Gastrocnemius medialis (tissue), 4 donors: ENCODE data around the gene UNC93B1. TPM values are rescaled to one million over a fixed set of nuclear protein-coding genes. Genes with fewer than 3 reads are reported as not detected.

Experiments used
- ATAC-seq, 2 donors: fragments of 150-250 bp; one replicate each; pipeline ENCODE4 v1.9.1; 2016
- DNase-seq, 2 donors: peaks; one replicate each; pipeline ENCODE4 v3.0.0-alpha.2; 2019
- H3K27ac ChIP-seq, 4 donors: fragments of 200-600 bp; sonication (generic); 1 replicate in 1 of 4; 2 replicates in 3 of 4; pipeline ENCODE4 v1.5.1; 2016 to 2018; ENCODE audit warnings: mild to moderate bottlenecking in 2 of 4, moderate library complexity in 1 of 4
- H3K27me3 ChIP-seq, 3 donors: fragments of 200-600 bp; sonication (generic) in 2 of 3; 1 replicate in 1 of 3; 2 replicates in 2 of 3; pipeline versions ENCODE4 v1.5.1 to v1.6.0; 2016 to 2019; ENCODE audit warnings: mild to moderate bottlenecking in 1 of 3, moderate library complexity in 1 of 3
- H3K36me3 ChIP-seq, 2 donors: fragments of 200-600 bp; sonication (generic) in 1 of 2; one replicate each; pipeline ENCODE4 v1.5.1; 2017 to 2018
- H3K4me1 ChIP-seq, 2 donors: fragments of 200-600 bp; sonication (generic) in 1 of 2; one replicate each; pipeline ENCODE4 v1.5.1; 2016 to 2017; ENCODE audit warnings: mild to moderate bottlenecking in 2 of 2
- H3K4me3 ChIP-seq, 4 donors: fragments of 200-600 bp; sonication (generic) in 3 of 4; 1 replicate in 1 of 4; 2 replicates in 3 of 4; pipeline ENCODE4 v1.5.1; 2016 to 2019; ENCODE audit warnings: mild to moderate bottlenecking in 2 of 4
- H3K9me3 ChIP-seq, 3 donors: fragments of 200-600 bp; sonication (generic) in 2 of 3; 1 replicate in 1 of 3; 2 replicates in 2 of 3; pipeline ENCODE4 v1.5.1; 2016 to 2019
- POLR2A ChIP-seq, 2 donors: fragments of 450-650 bp; IDR thresholded peaks; one replicate each; pipeline ENCODE4 v1.6.1; 2017; ENCODE audit warnings: antibody characterized with exemption in 2 of 2, mild to moderate bottlenecking in 2 of 2, moderate library complexity in 2 of 2
- in situ Hi-C, 4 donors: fragments of 200-750 bp; cut with MboI; loops; one replicate each; pipeline versions ENCODE4 v1.15.0 to v1.8.0; 2017; ENCODE audit warnings: low sequenced_read_pairs in 4 of 4
- intact Hi-C: fragments of 100-400 bp; cut with DNase I; formaldehyde crosslinking; loops from one replicate; pipeline ENCODE4 v1.15.1; 2023; ENCODE audit warnings: low total_unique reads
- total RNA-seq, 4 donors: library from RNA; depleted of rRNA; stranded (reverse); fragments of >200 nt; gene quantifications; one replicate each; pipeline versions ENCODE4 v1.1.0 to v1.2.3, GENCODE V29; 2016
- TF ChIP-seq, protein P1 (sequence below), 5 experiments: fragments of 450-650 bp in 3 of 5; fragments of 200-600 bp in 2 of 5; sonication (generic) in 2 of 5; IDR thresholded peaks in 4 of 5; conservative IDR thresholded peaks in 1 of 5; 1 replicate in 4 of 5; 2 replicates in 1 of 5; pipeline ENCODE4 v1.5.1; 2016 to 2019; ENCODE audit warnings: antibody characterized with exemption in 5 of 5, mild to moderate bottlenecking in 3 of 5, moderate library complexity in 3 of 5

Gene UNC93B1
- total RNA-seq, 4 donors from 2014 or later: 5.4 to 8.8 (median 6.4) TPM

DNA sequence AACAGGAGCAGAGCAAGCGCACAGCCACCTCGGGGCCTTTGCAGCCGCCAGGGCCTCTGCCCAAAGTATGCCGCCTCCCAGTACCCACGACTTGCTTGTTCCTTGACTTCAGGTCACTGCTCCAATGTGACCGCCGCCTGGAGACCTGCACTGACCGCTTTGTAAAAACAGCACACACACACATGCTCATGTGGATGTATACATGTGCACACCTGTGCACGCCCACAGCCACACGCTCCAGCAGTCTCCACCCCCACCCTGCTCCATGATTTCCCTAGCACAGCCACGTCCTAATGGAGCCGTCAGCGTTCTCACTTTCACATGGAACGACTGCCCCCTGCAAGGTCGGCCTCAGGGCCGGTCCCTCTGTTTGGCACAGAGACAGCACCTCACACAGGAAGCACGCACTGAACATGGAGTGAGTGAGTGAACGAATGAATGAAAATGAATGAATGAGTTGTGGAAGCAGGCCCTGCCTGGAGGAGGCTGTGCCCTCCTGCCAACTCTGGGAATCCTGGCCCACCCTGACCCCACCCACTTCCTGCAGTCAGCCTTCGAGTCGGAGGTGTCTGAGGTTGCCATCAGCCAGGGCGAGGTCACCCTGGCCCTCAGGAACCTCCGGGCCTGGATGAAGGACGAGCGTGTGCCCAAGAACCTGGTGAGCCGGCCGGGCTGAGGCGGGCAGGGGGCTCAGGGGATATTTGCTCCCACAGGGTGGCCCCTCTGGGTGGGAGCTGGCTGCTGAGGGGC lies 14.3 kb upstream of the UNC93B1 start:
- intact Hi-C loops: no loop called here
- ATAC-seq: no peak
- in situ Hi-C loops: no loop called here

DNA sequence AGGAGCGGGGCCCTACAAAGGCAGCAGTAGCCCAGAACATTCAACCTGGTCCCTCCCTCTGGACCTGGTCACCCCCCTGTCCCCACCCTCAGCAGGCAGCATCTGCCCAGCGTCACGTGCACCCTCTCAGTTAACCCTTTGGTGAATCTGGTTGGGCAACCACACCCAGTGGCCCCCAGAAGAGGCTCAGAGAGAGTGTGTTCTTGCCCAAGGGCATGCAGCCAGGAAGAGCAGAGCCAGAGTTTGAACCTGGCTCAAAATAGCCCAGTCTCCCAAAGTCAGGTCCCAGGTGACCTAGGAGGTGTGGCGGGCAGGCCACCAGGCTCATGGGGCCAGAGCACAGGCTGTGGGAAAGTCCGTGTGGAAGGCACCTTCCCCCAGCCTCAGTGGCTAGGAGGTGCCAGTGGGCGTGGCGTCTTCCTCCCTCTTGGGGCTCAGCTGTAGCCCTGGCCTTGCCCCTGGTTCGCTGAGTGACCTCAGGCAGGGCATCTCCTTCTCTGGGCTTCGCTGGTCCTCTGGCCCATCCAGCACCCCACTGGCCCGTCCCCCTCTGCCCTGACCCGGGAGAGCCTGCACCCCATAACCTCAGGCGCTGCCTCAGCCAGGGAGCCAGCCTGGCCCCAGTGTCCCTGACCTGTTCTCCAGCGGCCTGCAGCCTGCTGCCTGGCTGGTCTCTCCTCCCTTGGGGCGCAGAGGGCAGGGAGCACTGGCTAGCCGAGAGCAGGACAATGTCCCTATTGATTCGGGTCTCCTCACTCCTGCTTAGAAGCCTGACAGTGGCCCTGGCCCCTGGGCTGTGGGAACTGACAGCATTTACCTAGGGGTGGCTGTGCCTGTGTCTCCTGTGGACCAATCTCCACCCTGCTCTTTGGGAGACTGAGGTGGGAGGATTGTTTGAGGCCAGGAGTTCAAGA lies 13.3 kb upstream of the UNC93B1 start:
- H3K27ac ChIP-seq: no peak overlapping the region
- ATAC-seq (no peak), DNase-seq (no peak)
- intact Hi-C loops (no loop called here), in situ Hi-C loops (no loop called here)
- no peaks in the 10 kb centered on the region for H3K9me3 ChIP-seq
- H3K36me3 ChIP-seq: no peaks in the 10 kb centered on the region
- no peaks in the 10 kb centered on the region for H3K27me3 ChIP-seq
- no peaks in the 10 kb centered on the region for H3K4me1 ChIP-seq
- TF ChIP-seq, protein P1, sequence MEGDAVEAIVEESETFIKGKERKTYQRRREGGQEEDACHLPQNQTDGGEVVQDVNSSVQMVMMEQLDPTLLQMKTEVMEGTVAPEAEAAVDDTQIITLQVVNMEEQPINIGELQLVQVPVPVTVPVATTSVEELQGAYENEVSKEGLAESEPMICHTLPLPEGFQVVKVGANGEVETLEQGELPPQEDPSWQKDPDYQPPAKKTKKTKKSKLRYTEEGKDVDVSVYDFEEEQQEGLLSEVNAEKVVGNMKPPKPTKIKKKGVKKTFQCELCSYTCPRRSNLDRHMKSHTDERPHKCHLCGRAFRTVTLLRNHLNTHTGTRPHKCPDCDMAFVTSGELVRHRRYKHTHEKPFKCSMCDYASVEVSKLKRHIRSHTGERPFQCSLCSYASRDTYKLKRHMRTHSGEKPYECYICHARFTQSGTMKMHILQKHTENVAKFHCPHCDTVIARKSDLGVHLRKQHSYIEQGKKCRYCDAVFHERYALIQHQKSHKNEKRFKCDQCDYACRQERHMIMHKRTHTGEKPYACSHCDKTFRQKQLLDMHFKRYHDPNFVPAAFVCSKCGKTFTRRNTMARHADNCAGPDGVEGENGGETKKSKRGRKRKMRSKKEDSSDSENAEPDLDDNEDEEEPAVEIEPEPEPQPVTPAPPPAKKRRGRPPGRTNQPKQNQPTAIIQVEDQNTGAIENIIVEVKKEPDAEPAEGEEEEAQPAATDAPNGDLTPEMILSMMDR (IDR thresholded peaks at IDR 0.05 in 4 of 5, conservative IDR thresholded peaks at IDR 0.05 in 1 of 5): no peak
- H3K4me3 ChIP-seq: no peak overlapping the region

More for the DNA sequence above, 14.3 kb upstream of the UNC93B1 start:
- Histone ChIP-seq H3K4me1 (no peaks in the 10 kb centered on the region), H3K27me3 (no peaks in the 10 kb centered on the region), H3K36me3 (no peaks in the 10 kb centered on the region), H3K27ac (no peak overlapping the region), H3K9me3 (no peaks in the 10 kb centered on the region), H3K4me3 (no peak overlapping the region)
- DNase-seq: no peak
- no peak for TF ChIP-seq POLR2A (IDR thresholded peaks at IDR 0.05)
- TF ChIP-seq, protein P1 (IDR thresholded peaks at IDR 0.05 in 4 of 5, conservative IDR thresholded peaks at IDR 0.05 in 1 of 5): no peak

DNA sequence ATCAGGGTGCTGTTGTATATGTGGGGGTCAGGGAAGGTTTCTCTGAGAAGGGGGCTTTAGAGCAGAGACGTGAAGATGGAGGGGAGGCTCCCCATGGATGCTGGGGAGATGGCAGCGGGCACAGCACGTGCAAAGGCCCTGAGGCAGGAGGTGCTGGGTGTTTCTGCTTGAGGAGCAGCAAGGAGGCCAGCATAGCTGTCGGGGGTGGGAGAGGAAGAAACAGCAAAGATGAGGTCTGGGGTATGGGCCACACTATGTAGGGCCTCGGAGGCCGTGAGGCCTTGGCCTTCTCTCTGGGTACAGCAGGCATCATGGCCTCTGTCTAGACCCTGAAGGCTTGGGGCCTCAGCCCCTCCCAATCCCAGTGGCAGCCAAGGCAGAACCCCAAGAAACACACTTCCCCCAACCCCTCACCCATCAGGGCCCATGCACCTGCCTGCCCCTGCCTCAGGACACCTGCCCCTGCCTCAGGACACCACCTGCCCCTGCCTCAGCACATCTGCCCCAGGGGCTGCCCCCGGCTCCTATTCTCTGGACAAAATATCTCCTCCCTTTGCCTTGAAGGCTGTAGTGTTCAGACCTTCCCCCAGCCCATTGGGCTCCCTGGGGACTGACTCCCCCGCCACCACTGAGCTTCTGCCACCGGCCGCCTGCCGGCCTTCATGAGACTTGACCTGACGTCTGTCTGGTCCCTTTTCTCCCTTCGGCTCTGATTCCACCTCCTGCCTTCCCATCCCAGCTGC lies 12.4 kb upstream of the UNC93B1 start:
- H3K4me3 ChIP-seq: no peak overlapping the region
- H3K4me1 ChIP-seq: peaks cover 0 to under 1% of the 10 kb centered on the region in 2 donors
- no peak for ATAC-seq
- no peak for DNase-seq
- H3K27ac ChIP-seq: no peak overlapping the region
- in situ Hi-C loops (no loop called here), intact Hi-C loops (no loop called here)
- H3K9me3 ChIP-seq: no peaks in the 10 kb centered on the region
- H3K36me3 ChIP-seq: no peaks in the 10 kb centered on the region
- H3K27me3 ChIP-seq: no peaks in the 10 kb centered on the region
- TF ChIP-seq, protein P1 (IDR thresholded peaks at IDR 0.05 in 4 of 5, conservative IDR thresholded peaks at IDR 0.05 in 1 of 5): no peak
- TF ChIP-seq POLR2A (IDR thresholded peaks at IDR 0.05): no peak

DNA sequence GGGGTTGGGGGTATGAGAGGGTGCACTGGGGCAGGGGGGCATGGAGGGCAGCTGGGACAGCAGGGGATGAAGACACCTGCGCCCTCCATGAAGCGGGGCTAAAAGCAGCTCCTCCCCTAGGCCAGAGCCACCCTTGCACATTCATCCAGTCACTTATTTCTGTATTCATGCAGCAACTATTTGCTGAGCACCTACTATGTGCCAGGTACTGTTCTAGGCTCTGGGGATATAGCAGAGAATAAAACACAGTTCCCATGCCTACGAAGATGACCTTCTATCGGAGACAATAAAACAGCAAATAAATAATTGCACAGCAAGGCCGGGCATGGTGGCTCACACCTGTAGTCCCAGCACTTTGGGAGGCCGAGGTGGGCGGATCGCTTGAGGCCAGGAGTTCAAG lies 11.6 kb upstream of the UNC93B1 start:
- H3K4me1 ChIP-seq: peaks cover 1 to 9% of the 10 kb centered on the region in 2 donors
- TF ChIP-seq, protein P1 (IDR thresholded peaks at IDR 0.05 in 4 of 5, conservative IDR thresholded peaks at IDR 0.05 in 1 of 5): no peak
- TF ChIP-seq POLR2A (IDR thresholded peaks at IDR 0.05): no peak

More for the DNA sequence above, 11.6 kb upstream of the UNC93B1 start:
- Histone ChIP-seq H3K9me3 (no peaks in the 10 kb centered on the region), H3K27ac (no peak overlapping the region), H3K27me3 (no peaks in the 10 kb centered on the region), H3K36me3 (no peaks in the 10 kb centered on the region), H3K4me3 (no peak overlapping the region)
- in situ Hi-C loops: no loop called here
- intact Hi-C loops: no loop called here
- DNase-seq: no peak
- ATAC-seq: no peak
